Activated naive CD4-positive, alpha-beta T cell treated with anti-CD3 and anti-CD28 coated beads, Interleukin-2, amount 50 U/mL, for 72 hours (primary cell): ENCODE data around the gene PLEKHH2. TPM values are rescaled to one million over a fixed set of nuclear protein-coding genes. Genes with fewer than 3 reads are reported as not detected.

Experiments used
- ATAC-seq, 2 donors: fragments of 150-1000 bp; cut with Tn5 transposase; 2 replicates each; pipeline ENCODE4 v1.10.0; 2021; ENCODE audit warnings: mild to moderate bottlenecking in 2 of 2, moderate library complexity in 2 of 2
- DNase-seq, 2 donors: peaks; one replicate each; pipeline ENCODE4 v3.0.0; 2021 to 2022; ENCODE audit warnings: low spot score in 2 of 2
- H3K27ac Mint-ChIP-seq, 2 donors: one replicate each; pipeline ENCODE4 v1.8.0; 2022; ENCODE audit warnings: mild to moderate bottlenecking in 2 of 2, mixed read lengths in 2 of 2
- H3K36me3 Mint-ChIP-seq, 2 donors: one replicate each; pipeline ENCODE4 v1.8.0; 2022; ENCODE audit warnings: mixed read lengths in 2 of 2
- H3K9me3 Mint-ChIP-seq, 2 donors: one replicate each; pipeline ENCODE4 v1.8.0; 2022; ENCODE audit warnings: mixed read lengths in 2 of 2
- total RNA-seq, 2 donors: library from RNA; stranded (reverse); gene quantifications; one replicate each; pipeline ENCODE4 v1.2.3, GENCODE V29; 2022

The PLEKHH2 gene
- total RNA-seq, 2 donors from 2014 or later, result 2.4 to 8.6 TPM

- H3K36me3 Mint-ChIP-seq, result peaks cover 0 to 6% of the 10 kb centered on the region in 2 donors
Measured at GRCh38 chr2:43773876-43774613, 137.0 kb downstream of the PLEKHH2 start, which contains the start of gene DYNC2LI1. DYNC2LI1 (plus strand) TSS chr2:43774039; CDS start chr2:43774139, 100 bp downstream.

GRCh38 chr2:43774617-43775016, 137.6 kb downstream of the PLEKHH2 start:
- ATAC-seq, result no peak
- H3K9me3 Mint-ChIP-seq, result no peaks in the 10 kb centered on the region
- peak overlapping the region; percentile 86 to 99 for H3K27ac Mint-ChIP-seq
- peaks cover 0 to 11% of the 10 kb centered on the region in 2 donors for H3K36me3 Mint-ChIP-seq
- DNase-seq, result no peak

More at GRCh38 chr2:43773876-43774613, 137.0 kb downstream of the PLEKHH2 start, which contains the start of gene DYNC2LI1:
- Mint-ChIP-seq H3K9me3 (no peaks in the 10 kb centered on the region), H3K27ac (peak within 1 kb of the TSS; percentile 86 to 99)
- ATAC-seq (peak; percentile 91 to 95), DNase-seq (peak; percentile 79 to 82)

- no peak for DNase-seq
- Mint-ChIP-seq H3K36me3 (peaks cover 0 to 18% of the 10 kb centered on the region in 2 donors), H3K9me3 (no peaks in the 10 kb centered on the region), H3K27ac (peak overlapping the region in 1 of 2 donors; percentile 45)
- ATAC-seq, result peak; percentile 56 to 67
Measured at GRCh38 chr2:43776324-43776723, 139.3 kb downstream of the PLEKHH2 start.

DNA sequence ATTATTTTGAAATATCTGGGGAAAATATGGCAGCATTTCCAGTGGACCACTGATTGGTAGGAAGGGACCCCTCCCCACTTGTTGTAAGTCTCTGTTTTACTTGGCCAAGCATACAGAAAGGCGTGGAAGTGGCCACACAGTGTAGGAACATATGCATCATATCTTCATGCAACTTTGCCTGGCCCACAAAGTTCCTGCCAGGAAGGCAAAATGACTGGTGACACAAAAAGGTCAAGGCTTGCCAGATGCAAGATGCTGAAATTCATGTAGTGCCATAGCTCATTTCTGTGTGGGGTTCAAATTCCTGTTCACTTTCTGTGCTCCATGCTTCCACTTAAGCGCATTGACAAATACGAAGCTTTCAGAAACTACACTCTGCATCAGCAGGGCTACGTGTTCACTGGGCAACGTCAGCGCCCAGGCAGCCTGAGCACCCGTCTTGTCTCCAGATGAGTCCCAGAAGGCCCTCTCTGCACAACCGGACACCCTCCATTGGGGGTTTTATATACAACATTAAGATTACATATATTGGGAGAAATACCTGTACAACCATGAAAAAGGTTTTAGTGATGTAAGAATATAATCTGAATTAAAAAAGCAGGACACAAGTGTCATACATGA, 140.4 kb downstream of the PLEKHH2 start:
- DNase-seq (peak in 1 of 2 donors; percentile 57), ATAC-seq (peak; percentile 23 to 44)
- Mint-ChIP-seq H3K27ac (no peak overlapping the region), H3K9me3 (no peaks in the 10 kb centered on the region), H3K36me3 (peaks cover 0 to 18% of the 10 kb centered on the region in 2 donors)

GRCh38 chr2:43778233-43778632, 141.2 kb downstream of the PLEKHH2 start:
- H3K27ac Mint-ChIP-seq, result no peak overlapping the region
- no peaks in the 10 kb centered on the region for H3K9me3 Mint-ChIP-seq
- ATAC-seq (no peak), DNase-seq (no peak)
- peaks cover 0 to 18% of the 10 kb centered on the region in 2 donors for H3K36me3 Mint-ChIP-seq

DNA sequence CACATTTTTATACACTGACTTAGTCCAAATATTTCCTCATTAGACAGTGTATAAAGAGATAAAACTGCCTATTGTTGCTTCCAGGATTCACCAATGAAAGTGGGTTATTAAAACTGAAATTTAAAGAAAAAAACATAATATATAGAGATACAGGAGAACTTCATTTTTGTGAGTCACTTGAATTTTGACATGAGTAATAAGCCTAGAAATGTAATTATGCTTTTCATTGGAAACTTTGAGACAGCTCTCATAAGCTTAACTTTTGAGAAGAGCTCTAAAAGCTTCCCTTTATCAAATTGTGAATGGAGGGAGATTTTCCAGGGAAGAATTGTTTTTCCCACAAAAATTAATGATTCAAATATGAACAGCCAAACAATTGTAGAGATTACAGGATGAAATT, 150.8 kb downstream of the PLEKHH2 start:
- no peak for DNase-seq
- peak; percentile 70 to 84 for ATAC-seq
- peaks cover 0 to 9% of the 10 kb centered on the region in 2 donors for H3K36me3 Mint-ChIP-seq
- H3K27ac Mint-ChIP-seq, result peak overlapping the region; percentile 10 to 66
- H3K9me3 Mint-ChIP-seq, result no peaks in the 10 kb centered on the region

- DNase-seq (no peak), ATAC-seq (no peak)
- Mint-ChIP-seq H3K27ac (peak overlapping the region in 1 of 2 donors; percentile 66), H3K36me3 (peaks cover 0 to 9% of the 10 kb centered on the region in 2 donors), H3K9me3 (no peaks in the 10 kb centered on the region)
Measured at GRCh38 chr2:43788646-43789045, 151.6 kb downstream of the PLEKHH2 start.

DNA sequence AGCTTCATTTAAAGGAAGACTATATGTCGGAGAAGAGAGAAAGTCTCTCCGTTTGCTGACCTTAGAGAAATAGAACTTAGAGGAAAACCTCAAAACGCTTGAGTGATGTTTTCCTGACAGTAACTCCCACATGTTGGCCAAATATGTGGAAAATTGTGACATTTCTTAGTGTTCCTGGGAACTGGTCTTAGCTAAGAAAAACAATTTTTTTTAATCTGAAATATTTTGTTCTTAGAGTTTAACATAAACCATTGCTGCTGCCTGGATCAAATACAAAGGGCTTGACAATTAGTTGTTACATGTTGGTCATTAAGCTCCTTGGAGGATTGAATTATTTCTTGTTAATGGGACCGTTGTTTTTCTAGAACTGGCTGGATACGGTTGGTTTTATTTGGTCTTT, 153.1 kb downstream of the PLEKHH2 start:
- Mint-ChIP-seq H3K9me3 (no peaks in the 10 kb centered on the region), H3K27ac (no peak overlapping the region), H3K36me3 (peaks cover 0 to 9% of the 10 kb centered on the region in 2 donors)
- DNase-seq (no peak), ATAC-seq (no peak)

DNA sequence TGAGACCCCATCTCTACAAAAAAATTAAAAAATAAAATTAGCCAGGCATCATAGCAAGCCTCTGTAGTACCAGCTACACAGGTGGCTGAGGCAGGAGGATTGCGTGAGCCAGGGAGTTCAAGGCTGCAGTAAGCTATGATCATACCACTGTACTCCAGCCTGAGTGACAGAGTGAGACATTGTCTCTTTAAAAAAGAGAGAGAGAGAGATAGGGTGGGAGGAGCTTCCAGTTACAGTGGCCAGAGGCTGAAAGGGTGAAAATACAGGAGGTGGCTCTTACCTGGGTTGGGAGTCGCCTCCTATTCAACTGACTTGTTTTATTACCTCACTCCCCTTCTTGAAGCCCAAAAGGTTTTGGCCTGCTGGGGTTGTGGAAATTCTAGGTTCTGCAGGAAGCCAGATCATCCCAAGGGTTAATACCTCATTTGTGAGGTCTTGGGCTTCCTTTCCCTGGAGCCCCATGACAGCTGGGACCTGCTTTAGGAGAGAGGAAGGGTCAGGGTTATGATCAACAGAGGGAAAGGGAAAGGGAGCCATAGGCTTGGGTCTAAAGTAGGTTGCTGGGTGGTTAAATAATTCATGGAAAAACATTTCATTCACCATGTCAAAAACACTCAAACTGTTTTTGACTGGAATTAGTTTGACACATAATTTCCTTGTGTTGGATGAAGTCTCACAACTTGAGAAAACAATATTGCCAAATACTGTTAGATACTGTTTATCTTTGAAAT, 154.1 kb downstream of the PLEKHH2 start:
- no peak for ATAC-seq
- no peak for DNase-seq
- peaks cover 0 to 9% of the 10 kb centered on the region in 2 donors for H3K36me3 Mint-ChIP-seq
- peak overlapping the region; percentile 30 to 48 for H3K27ac Mint-ChIP-seq
- H3K9me3 Mint-ChIP-seq, result no peaks in the 10 kb centered on the region

- ATAC-seq (no peak), DNase-seq (no peak)
- Mint-ChIP-seq H3K9me3 (no peaks in the 10 kb centered on the region), H3K27ac (no peak overlapping the region), H3K36me3 (peaks cover 0 to 9% of the 10 kb centered on the region in 2 donors)
Measured at GRCh38 chr2:43792653-43793052, 155.6 kb downstream of the PLEKHH2 start.

- peaks cover 0 to 6% of the 10 kb centered on the region in 2 donors for H3K36me3 Mint-ChIP-seq
Measured at GRCh38 chr2:43794956-43795355, 157.9 kb downstream of the PLEKHH2 start.

GRCh38 chr2:43796206-43796605, 159.1 kb downstream of the PLEKHH2 start:
- Mint-ChIP-seq H3K36me3 (no peaks in the 10 kb centered on the region), H3K27ac (no peak overlapping the region), H3K9me3 (no peaks in the 10 kb centered on the region)
- DNase-seq (no peak), ATAC-seq (no peak)

More at GRCh38 chr2:43794956-43795355, 157.9 kb downstream of the PLEKHH2 start:
- ATAC-seq (no peak), DNase-seq (no peak)
- no peaks in the 10 kb centered on the region for H3K9me3 Mint-ChIP-seq
- H3K27ac Mint-ChIP-seq, result no peak overlapping the region

DNA sequence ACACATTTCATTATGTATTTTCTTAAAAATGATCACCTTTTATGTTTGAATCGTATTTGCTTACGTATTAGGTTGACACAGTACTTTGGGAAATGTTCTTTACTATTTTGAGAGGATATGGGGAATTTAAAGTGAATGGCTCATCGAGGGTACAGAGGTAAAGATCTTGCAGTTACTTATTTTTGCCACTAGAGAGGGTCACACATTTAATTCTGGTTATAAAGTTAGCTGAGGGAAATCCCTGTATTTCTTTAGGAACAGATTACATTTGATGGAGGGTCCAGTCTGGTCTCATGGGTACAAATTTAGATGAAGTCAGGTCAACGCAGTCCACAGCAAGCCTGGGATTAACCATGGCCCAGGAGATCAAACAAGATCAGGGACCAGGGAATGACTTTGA, 161.2 kb downstream of the PLEKHH2 start:
- DNase-seq, result no peak
- no peaks in the 10 kb centered on the region for H3K9me3 Mint-ChIP-seq

GRCh38 chr2:43800894-43801293, 163.8 kb downstream of the PLEKHH2 start:
- H3K27ac Mint-ChIP-seq, result no peak overlapping the region
- ATAC-seq (no peak), DNase-seq (no peak)
- no peaks in the 10 kb centered on the region for H3K9me3 Mint-ChIP-seq
- no peaks in the 10 kb centered on the region for H3K36me3 Mint-ChIP-seq

More for the DNA sequence above, 161.2 kb downstream of the PLEKHH2 start:
- Mint-ChIP-seq H3K27ac (no peak overlapping the region), H3K36me3 (no peaks in the 10 kb centered on the region)
- no peak for ATAC-seq

DNA sequence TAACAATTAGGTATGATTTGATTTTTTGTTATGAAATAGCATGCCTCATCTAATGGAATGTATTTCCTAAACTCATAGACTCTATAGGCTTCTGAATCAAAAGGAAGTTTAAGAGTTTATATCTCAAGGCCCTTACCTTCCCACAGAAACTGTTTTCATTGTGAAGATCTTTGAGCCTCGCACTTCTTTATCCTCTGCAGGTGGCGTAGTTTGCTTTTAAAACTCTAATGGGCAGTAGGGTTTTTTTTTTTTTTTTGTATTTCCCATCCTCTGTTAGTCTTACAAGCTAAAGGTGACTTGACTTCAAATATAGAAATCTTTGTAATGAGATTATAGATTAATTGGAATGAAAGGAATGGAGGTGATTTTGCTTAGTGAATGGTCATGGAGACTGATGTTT, 165.1 kb downstream of the PLEKHH2 start:
- Mint-ChIP-seq H3K36me3 (no peaks in the 10 kb centered on the region), H3K9me3 (no peaks in the 10 kb centered on the region), H3K27ac (no peak overlapping the region)
- ATAC-seq, result no peak
- DNase-seq, result no peak

DNA sequence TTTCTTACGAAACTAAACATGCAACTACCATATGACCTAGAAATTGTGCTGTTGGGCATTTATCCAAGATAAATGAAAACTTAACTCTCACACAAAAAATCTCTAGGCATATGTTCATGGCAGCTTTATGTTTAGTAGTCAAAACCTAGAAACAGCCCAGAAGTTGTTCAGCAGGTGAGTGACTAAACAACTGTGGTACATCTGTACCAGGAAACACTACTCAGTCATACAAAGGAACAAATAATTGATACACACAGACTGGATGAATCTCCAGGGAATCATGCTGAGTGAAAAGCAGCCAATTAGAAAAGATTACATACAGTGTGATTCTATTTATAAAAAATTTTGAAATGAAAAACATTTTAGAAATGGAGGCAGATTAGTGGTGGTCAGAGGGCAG, 166.1 kb downstream of the PLEKHH2 start:
- H3K36me3 Mint-ChIP-seq, result no peaks in the 10 kb centered on the region
- ATAC-seq (no peak), DNase-seq (no peak)
- peak overlapping the region in 1 of 2 donors; percentile 1 for H3K27ac Mint-ChIP-seq
- H3K9me3 Mint-ChIP-seq, result no peaks in the 10 kb centered on the region

GRCh38 chr2:43806719-43807031, 169.6 kb downstream of the PLEKHH2 start:
- no peaks in the 10 kb centered on the region for H3K9me3 Mint-ChIP-seq
- ATAC-seq (no peak), DNase-seq (no peak)
- H3K36me3 Mint-ChIP-seq, result no peaks in the 10 kb centered on the region
- H3K27ac Mint-ChIP-seq, result no peak overlapping the region
